Effector memory CD4-positive, alpha-beta T cell (primary cell): ENCODE results near the gene CDHR1.

ENCODE experiments used
- DNase-seq, 3 donors: peaks; one replicate each; pipeline ENCODE4 v3.0.0-alpha.2; 2020
- H3K27ac ChIP-seq: 2 replicates; pipeline ENCODE4 v1.7.0; 2013; ENCODE audit warnings: mild to moderate bottlenecking, low read length, moderate library complexity; ENCODE audit not compliant: insufficient read depth, poor library complexity, severe bottlenecking
- H3K27me3 ChIP-seq: replicated peaks from 2 replicates; pipeline ENCODE4 v1.7.0; 2013; ENCODE audit warnings: mild to moderate bottlenecking, low read length; ENCODE audit not compliant: insufficient read depth, control insufficient read depth, poor library complexity, severe bottlenecking
- H3K36me3 ChIP-seq: 2 replicates; pipeline ENCODE4 v1.7.0; 2013; ENCODE audit warnings: mild to moderate bottlenecking, low read length, moderate library complexity; ENCODE audit not compliant: control insufficient read depth, insufficient read depth
- H3K4me1 ChIP-seq: 2 replicates; pipeline ENCODE4 v1.7.0; 2013; ENCODE audit warnings: low read length, mild to moderate bottlenecking; ENCODE audit not compliant: control insufficient read depth, insufficient read depth, poor library complexity, severe bottlenecking
- H3K4me3 ChIP-seq: 2 replicates; pipeline ENCODE4 v1.7.0; 2013; ENCODE audit warnings: low read length, low read depth, mild to moderate bottlenecking; ENCODE audit not compliant: insufficient read depth, poor library complexity, severe bottlenecking
- H3K9me3 ChIP-seq: 2 replicates; pipeline ENCODE4 v1.7.0; 2013; ENCODE audit warnings: mild to moderate bottlenecking, low read length, moderate library complexity; ENCODE audit not compliant: control insufficient read depth

CDHR1 gene

GRCh38 chr10:84205853-84206525 is 11.7 kb downstream of the CDHR1 start:
- no peaks in the 10 kb centered on the region for H3K27me3 ChIP-seq
- DNase-seq, result no peak
- H3K9me3 ChIP-seq, result no peaks in the 10 kb centered on the region
- no peak overlapping the region for H3K4me3 ChIP-seq
- no peaks in the 10 kb centered on the region for H3K4me1 ChIP-seq
- H3K27ac ChIP-seq, result no peak overlapping the region
- no peaks in the 10 kb centered on the region for H3K36me3 ChIP-seq

- H3K9me3 ChIP-seq, result no peaks in the 10 kb centered on the region
- H3K4me3 ChIP-seq, result no peak overlapping the region
- no peak for DNase-seq
- no peaks in the 10 kb centered on the region for H3K4me1 ChIP-seq
- no peaks in the 10 kb centered on the region for H3K27me3 ChIP-seq
- H3K36me3 ChIP-seq, result no peaks in the 10 kb centered on the region
- H3K27ac ChIP-seq, result no peak overlapping the region
Measured at GRCh38 chr10:84208023-84208422, 13.7 kb downstream of the CDHR1 start.

- Histone ChIP-seq H3K27me3 (no peaks in the 10 kb centered on the region), H3K36me3 (no peaks in the 10 kb centered on the region), H3K9me3 (no peaks in the 10 kb centered on the region), H3K27ac (no peak overlapping the region), H3K4me3 (no peak overlapping the region), H3K4me1 (no peaks in the 10 kb centered on the region)
- no peak for DNase-seq
Measured at GRCh38 chr10:84211566-84211965, 17.2 kb downstream of the CDHR1 start.

- no peak for DNase-seq
- no peak overlapping the region for H3K4me3 ChIP-seq
- no peak overlapping the region for H3K27ac ChIP-seq
- H3K4me1 ChIP-seq, result no peaks in the 10 kb centered on the region
- no peaks in the 10 kb centered on the region for H3K9me3 ChIP-seq
- no peaks in the 10 kb centered on the region for H3K27me3 ChIP-seq
- H3K36me3 ChIP-seq, result no peaks in the 10 kb centered on the region
Measured at GRCh38 chr10:84212014-84212413, 17.7 kb downstream of the CDHR1 start.

GRCh38 chr10:84213076-84213475 is 18.7 kb downstream of the CDHR1 start:
- H3K27me3 ChIP-seq, result no peaks in the 10 kb centered on the region
- no peaks in the 10 kb centered on the region for H3K9me3 ChIP-seq
- H3K36me3 ChIP-seq, result no peaks in the 10 kb centered on the region
- DNase-seq, result no peak
- H3K27ac ChIP-seq, result no peak overlapping the region
- no peaks in the 10 kb centered on the region for H3K4me1 ChIP-seq
- no peak overlapping the region for H3K4me3 ChIP-seq

- Histone ChIP-seq H3K4me3 (no peak overlapping the region), H3K4me1 (no peaks in the 10 kb centered on the region), H3K36me3 (no peaks in the 10 kb centered on the region), H3K27me3 (no peaks in the 10 kb centered on the region), H3K9me3 (no peaks in the 10 kb centered on the region), H3K27ac (no peak overlapping the region)
- no peak for DNase-seq
Measured at GRCh38 chr10:84214046-84214572, 19.8 kb downstream of the CDHR1 start.

GRCh38 chr10:84214612-84215235 is 20.4 kb downstream of the CDHR1 start:
- H3K27ac ChIP-seq, result no peak overlapping the region
- no peak for DNase-seq
- no peaks in the 10 kb centered on the region for H3K4me1 ChIP-seq
- no peaks in the 10 kb centered on the region for H3K9me3 ChIP-seq
- no peak overlapping the region for H3K4me3 ChIP-seq
- H3K36me3 ChIP-seq, result no peaks in the 10 kb centered on the region
- no peaks in the 10 kb centered on the region for H3K27me3 ChIP-seq

GRCh38 chr10:84216834-84217233 is 22.5 kb downstream of the CDHR1 start:
- Histone ChIP-seq H3K4me3 (no peak overlapping the region), H3K27ac (no peak overlapping the region), H3K27me3 (no peaks in the 10 kb centered on the region), H3K4me1 (no peaks in the 10 kb centered on the region), H3K36me3 (no peaks in the 10 kb centered on the region), H3K9me3 (no peaks in the 10 kb centered on the region)
- DNase-seq, result no peak

GRCh38 chr10:84217746-84218145 is 23.4 kb downstream of the CDHR1 start:
- no peak for DNase-seq

GRCh38 chr10:84221916-84222315 is 27.6 kb downstream of the CDHR1 start:
- no peaks in the 10 kb centered on the region for H3K36me3 ChIP-seq
- H3K27me3 ChIP-seq, result no peaks in the 10 kb centered on the region
- H3K9me3 ChIP-seq, result no peaks in the 10 kb centered on the region
- DNase-seq, result no peak
- no peak overlapping the region for H3K4me3 ChIP-seq
- no peak overlapping the region for H3K27ac ChIP-seq
- no peaks in the 10 kb centered on the region for H3K4me1 ChIP-seq

More at GRCh38 chr10:84217746-84218145, 23.4 kb downstream of the CDHR1 start:
- no peaks in the 10 kb centered on the region for H3K9me3 ChIP-seq
- H3K4me3 ChIP-seq, result no peak overlapping the region
- no peaks in the 10 kb centered on the region for H3K4me1 ChIP-seq
- no peak overlapping the region for H3K27ac ChIP-seq
- no peaks in the 10 kb centered on the region for H3K36me3 ChIP-seq
- H3K27me3 ChIP-seq, result no peaks in the 10 kb centered on the region
